NCI-H2081 treated with DMSO at 0.1 percent for 48 hours (cell line): ENCODE measurements around the gene PRR5L.

Experiments used
- DNase-seq: peaks from one replicate; lab custom pipeline; 2025; lab: John Stamatoyannopoulos, UW

PRR5L gene

GRCh38 chr11:36358436-36358835 is 62.3 kb downstream of the PRR5L start:
- DNase-seq = no peak

DNA sequence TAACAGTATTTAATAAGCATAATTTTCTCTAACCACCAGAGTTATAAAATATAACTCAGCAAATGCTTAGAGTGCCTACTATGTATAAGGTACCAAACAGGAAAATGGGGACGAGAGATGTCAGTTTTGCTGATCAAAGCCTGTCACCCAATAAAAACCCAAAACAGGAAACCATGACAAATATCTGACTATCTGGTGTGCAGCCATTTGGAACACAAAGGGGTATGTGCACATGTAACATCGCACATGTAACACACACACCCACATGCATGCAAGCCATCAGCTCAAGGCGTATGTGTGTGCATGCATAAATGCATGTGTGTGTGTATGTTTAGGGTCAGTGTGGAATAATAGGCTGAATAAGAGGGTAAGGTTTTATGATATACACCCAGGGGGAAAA is 64.2 kb downstream of the PRR5L start:
- DNase-seq = no peak

- no peak for DNase-seq
Observed at GRCh38 chr11:36360826-36361415, 64.8 kb downstream of the PRR5L start.

DNA sequence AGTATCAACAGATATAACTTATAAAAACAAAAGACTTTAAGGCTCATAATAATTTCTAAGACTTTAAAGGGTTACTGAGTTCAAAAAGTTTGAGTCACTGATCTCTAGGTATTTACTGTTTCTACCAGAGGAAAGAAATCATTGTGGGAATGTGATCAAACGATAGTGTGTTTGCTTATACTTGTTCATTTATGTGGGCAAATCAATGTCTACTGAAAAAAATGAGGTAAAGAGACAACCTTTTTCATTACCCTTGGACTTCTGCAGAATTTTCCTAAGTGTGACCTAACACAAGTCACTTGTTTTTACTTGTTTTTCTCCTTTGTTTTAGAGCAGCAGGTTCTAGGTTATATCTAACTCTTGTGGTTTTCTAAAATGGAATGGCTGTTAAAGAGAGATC is 65.4 kb downstream of the PRR5L start:
- DNase-seq = no peak

- no peak for DNase-seq
Observed at GRCh38 chr11:36361901-36362391, 65.9 kb downstream of the PRR5L start.

DNA sequence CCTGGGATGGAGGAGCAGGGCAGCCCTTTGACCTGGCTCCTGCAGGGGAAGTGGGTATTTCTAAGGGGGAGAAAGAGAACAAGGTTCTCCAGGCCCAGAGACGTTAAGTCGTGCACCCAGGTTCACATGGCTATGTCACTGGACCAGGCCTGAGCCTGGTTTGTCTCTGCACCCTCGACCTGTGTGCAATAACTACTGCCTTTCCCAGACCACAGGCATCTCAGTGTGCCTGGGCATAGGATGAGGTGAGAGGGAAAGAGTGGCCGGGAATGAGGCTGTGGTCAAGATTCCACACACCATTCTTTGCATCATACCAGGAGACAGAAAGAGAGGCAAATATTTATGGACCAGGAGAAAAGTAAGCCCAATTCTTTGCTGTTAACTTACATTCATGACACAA is 66.8 kb downstream of the PRR5L start:
- DNase-seq = no peak

DNA sequence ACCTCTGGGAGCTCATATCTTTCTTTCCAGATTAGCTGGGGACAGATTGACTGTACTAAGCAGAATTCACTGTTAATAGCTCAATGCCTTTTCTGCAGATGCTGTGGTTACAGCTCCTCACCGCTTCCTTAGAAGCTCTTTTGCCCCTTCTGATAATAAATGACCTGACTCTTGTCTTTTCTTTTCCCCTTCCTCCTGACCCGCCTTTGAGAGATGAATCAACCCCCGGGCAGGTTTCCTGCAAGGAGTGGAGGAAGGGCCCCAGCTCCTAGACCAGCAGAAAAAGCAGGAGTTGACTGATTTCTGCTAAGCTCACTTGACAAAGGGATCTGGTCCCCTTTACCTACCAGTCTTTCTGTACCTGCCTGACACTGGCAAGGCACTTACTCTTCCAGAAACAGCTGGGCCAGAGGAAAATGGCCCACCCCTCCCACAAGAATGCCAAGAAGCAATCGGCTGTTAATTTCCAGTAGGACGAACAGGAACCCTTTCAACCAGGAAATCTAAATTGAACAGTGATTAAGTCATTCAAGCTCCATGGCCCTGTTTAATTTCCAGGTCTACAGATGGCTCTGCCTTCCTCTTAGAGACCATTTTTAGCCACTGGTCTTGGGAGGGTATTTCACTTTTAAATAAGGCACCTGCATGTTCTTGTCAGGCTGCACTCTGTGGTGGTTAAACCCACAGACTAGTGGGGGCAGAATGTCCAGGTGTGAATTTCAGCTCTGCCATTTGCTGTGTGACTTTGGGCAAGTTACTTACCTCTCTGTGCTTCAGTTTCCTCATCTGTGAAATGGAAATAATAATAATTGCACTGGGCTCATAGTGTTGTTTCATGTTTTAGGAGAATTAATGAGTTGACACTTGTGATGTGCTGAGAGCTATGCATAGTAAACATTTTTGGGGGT is 67.5 kb downstream of the PRR5L start:
- no peak for DNase-seq

DNA sequence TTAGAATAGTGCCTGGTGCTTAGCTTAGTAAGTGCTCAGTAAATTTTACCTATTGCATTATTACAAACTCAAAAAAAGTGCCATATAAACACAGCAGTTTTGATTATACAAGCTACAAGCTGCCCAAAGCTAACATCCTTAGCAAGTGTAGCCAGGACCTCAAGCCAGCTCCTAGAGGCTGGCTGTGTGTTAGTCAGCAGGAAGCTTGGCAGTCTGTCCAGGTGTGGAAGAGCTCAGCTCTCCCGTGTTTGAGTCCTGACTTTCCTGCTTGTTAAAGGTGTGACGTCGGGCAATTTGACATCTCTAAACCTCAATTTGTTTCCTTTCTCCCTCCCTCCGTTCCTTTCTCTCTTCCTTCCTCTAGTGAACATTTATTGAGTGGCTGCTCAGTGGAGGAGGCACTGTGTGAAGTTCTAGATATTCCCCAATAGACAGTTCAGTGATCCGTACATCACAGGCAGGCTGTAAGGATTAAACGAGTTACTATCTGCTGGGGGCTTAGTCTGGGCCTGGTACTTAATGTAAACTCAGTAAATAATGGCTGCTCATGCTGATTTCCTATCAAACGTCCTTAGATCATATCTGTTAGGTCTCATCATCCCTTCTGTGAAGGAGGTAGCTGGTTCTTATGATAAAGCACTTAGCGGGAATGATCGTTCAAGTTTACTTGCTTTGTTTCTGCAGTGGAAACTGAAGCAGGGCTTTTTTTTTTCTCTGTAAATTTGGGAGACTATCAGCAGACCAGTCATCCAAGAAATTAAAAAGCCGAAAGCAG is 68.7 kb downstream of the PRR5L start:
- DNase-seq = no peak

DNA sequence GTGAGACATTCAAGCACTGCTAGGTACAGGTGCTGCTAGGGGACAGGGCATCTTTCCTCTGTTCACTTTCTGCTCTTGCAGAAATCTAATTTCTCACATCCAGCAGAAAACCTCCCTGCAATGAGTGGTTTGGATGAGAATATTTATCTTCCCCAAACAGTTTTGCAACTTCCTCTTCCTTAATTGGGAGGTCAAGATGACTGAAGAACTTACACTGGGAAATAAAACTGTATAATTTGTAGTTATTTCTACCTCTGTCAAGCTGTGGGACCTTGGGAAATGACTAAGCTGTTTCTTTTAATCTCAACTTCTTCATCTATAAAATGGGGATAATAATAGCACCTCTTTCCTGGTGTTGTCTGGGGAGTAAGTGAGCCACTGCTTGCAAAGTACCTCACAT is 69.8 kb downstream of the PRR5L start:
- no peak for DNase-seq

- no peak for DNase-seq
Observed at GRCh38 chr11:36367806-36368680, 72.0 kb downstream of the PRR5L start.

GRCh38 chr11:36371181-36371580 is 75.1 kb downstream of the PRR5L start:
- DNase-seq = no peak

DNA sequence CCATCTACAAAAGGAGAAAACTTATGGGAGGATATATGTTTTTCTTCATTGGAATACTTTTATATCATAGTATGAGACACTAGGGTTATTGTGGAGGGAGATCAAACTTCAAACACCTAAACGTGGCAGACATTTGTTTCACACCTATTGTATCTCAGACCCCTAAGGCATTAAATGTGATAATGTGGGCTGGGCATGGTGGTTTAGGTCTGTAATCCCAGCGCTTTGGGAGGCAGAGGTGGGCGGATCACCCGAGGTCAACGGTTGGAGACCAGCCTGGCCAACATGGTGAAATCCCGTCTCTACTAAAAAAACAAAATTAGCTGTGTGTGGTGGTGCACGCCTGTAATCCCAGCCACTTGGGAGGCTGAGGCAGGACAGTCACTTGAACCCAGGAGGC is 75.5 kb downstream of the PRR5L start:
- DNase-seq = no peak

- no peak for DNase-seq
Observed at GRCh38 chr11:36372101-36372771, 76.1 kb downstream of the PRR5L start.

- no peak for DNase-seq
Observed at GRCh38 chr11:36373016-36374010, 77.2 kb downstream of the PRR5L start.

DNA sequence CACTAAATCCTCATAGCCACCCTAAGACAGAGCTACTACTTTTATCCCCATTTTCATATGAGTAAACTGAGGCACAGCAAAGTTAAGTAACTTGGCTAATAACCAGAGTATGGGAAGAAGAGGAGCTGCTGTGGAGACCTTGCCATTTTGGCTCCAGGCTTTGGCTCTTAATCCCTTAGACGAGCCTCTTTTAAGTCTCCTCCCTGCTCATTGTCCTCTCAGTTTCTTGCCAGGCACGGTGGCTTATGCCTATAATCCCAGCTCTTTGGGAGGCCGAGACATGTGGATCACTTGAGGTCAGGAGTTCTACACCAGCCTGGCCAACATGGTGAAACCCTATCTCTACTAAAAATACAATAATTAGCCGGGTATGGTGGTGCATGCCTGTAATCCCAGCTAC is 78.6 kb downstream of the PRR5L start:
- DNase-seq = no peak

GRCh38 chr11:36375353-36376008 is 79.4 kb downstream of the PRR5L start:
- no peak for DNase-seq

GRCh38 chr11:36376009-36376887 is 80.2 kb downstream of the PRR5L start:
- DNase-seq = no peak
